Measurements from ENCODE around the gene TRIM28. TPM values are rescaled to one million over a fixed set of nuclear protein-coding genes. Genes with fewer than 3 reads are reported as not detected.
A peak's percentile ranks its signal among the peaks of the same experiment; 100 is the strongest.

TRIM28 gene
- total and polyA plus RNA-seq, 9 of the 15 experiments (the other 6 are each of a cell fraction or from before 2014, with no cell fraction given) = 12.1 to 797 (median 490) TPM

DNA sequence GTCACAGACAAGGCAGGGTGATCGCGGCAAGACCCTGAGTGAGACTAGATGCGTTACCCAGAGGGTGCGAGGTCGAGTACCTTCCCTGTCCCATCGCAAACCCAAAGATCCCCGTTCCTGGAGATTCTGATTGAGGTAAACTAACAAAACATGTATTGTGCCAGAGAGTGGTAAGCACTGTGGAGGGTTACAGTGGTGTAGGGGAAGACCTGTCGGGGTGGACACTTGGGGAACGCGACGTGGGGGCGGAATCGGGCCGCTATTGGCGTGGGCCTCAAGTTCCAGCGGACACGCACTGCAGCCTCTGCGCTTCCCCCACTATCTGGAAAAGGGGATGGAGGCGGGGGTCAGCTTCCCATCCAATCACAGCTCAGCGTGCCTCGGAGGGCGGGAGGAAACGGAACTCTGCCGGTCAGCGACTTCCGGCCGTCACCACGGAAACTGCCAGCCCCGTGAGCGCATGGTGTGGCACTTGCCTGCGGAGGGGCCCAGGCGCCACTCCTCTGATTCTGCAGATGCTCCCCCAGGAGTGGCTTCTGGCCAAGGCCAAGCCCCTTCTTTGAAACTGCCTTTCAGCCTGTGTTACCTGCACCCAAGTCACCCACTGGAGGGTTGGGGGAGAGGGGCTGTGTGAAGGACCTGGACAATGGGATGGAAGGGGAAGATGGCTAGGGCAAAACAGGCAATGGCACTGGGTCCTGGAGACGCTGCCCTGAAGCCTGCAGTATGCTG lies 15.6 kb downstream of the TRIM28 start (continued):
- TF ChIP-seq ZNF12 (CRISPR knock-in tag; IDR thresholded peaks at IDR 0.05) = no peak
- no peak for TF ChIP-seq U2AF2 (optimal IDR thresholded peaks at IDR 0.05; ENCODE audit: low read depth, low read length)
- TF ChIP-seq HDAC3 (IDR thresholded peaks at IDR 0.05; ENCODE audit: borderline replicate concordance, partially characterized antibody) = no peak
- no peak for TF ChIP-seq ZNF57 (CRISPR knock-in tag; IDR thresholded peaks at IDR 0.05)
- TF ChIP-seq CTCF (IDR thresholded peaks at IDR 0.05 in 2 of 3, conservative IDR thresholded peaks at IDR 0.05 in 1 of 3; ENCODE audit: insufficient read depth in 2 of 3, low read depth in 1 of 3, low read length in 3 of 3) = no peak
- TF ChIP-seq FOXA3 (CRISPR knock-in tag; conservative IDR thresholded peaks at IDR 0.05 in 1 of 2, IDR thresholded peaks at IDR 0.05 in 1 of 2) = peak in 1 of 2 experiments; percentile 75; a peak in 1 of 4 replicates
- TF ChIP-seq CBFA2T3 (IDR thresholded peaks at IDR 0.05) = 0 out of 2 replicates have a peak, but pooled peaks have one; percentile 13
- TF ChIP-seq RERE (CRISPR knock-in tag; IDR thresholded peaks at IDR 0.05; ENCODE audit: borderline replicate concordance) = no peak
- 0 out of 2 replicates have a peak, but pooled peaks have one; percentile 44 for TF ChIP-seq SOX6 (IDR thresholded peaks at IDR 0.05)
- TF ChIP-seq ZNF239 (CRISPR knock-in tag; IDR thresholded peaks at IDR 0.05) = no peak
- peak; percentile 39; the same call in 1 of the 2 replicates for TF ChIP-seq JUN (IDR thresholded peaks at IDR 0.05; ENCODE audit: borderline replicate concordance, low read depth, low read length)
- TF ChIP-seq JUN (CRISPR knock-in tag; IDR thresholded peaks at IDR 0.05; ENCODE audit: borderline replicate concordance) = no peak
- no peak; the same call in 1 of the 2 replicates for TF ChIP-seq CREB1 (IDR thresholded peaks at IDR 0.05)
- peak; percentile 53; the same call in 1 of the 2 replicates for TF ChIP-seq CREB1 (CRISPR knock-in tag; IDR thresholded peaks at IDR 0.05)
- TF ChIP-seq COPS2 (conservative IDR thresholded peaks at IDR 0.05) = no peak
- TF ChIP-seq DMBX1 (CRISPR knock-in tag; IDR thresholded peaks at IDR 0.05; ENCODE audit: borderline replicate concordance) = 0 out of 2 replicates have a peak, but pooled peaks have one; percentile 15
- TF ChIP-seq CHAMP1 (IDR thresholded peaks at IDR 0.05) = no peak

Data from K562 (cell line).